Measurements from ENCODE around the gene CDRT4.
A peak's percentile ranks its signal among the peaks of the same experiment; 100 is the strongest.
"Not testable (repeated sequence)": the region's sequence is repeated elsewhere in the genome, so short reads cannot be mapped to it uniquely, and the experiment has no call there.

Gene CDRT4

DNA sequence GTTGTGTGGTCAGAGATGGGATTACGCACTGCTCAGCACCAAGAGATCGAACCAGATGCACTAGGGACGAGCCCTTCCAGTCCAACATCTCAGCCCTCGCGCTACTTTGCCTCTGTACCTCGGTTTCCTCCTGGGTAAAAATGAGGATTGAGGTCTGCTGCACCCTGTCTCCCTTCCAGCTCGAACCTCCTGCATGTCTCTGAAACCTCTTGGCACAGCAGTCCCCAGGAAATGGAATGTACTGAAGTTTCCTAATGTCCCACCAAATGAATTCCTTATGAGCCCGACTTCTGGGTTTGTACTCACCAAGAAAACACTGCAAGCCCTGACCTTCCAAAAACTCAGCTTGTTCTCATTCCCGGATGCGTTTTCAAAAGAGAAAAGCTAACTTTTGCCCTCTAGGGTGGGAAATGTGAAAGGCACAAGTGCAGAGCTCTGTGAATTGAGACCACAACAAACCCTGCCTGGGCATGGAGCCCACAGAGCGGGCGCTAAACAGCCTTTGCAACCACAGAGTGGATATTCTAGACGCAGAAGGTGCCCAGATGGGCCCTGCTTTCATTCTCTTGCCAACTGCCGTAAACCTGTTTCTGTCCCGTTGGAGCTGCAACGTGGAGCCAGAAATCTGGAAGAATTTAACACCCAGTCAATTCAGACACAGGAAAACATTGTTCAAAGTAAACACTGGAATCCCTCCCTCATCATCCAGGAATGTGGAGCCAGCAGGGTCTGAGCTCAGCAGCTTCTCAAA, 10.3 kb downstream of the CDRT4 start:
- no peak for DNase-seq

DNA sequence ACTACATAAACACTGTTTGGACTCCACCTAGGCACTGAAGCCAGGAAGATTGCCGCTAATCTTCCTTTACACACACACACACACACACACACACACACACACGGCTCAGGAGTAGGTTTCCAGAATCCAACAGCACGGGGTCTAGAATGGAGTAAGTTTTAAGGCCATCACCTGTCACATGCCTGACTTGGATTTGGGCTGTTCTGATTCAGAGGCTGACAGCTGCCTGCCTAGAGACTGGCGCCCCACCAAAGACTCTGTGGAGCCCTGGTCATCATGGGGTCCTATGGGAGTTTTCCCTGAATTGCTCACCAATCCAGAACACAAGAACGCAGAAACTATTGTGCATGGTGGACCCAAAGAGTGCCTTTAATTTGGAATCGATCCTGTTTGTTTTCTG, 10.9 kb downstream of the CDRT4 start:
- DNase-seq = no peak

DNA sequence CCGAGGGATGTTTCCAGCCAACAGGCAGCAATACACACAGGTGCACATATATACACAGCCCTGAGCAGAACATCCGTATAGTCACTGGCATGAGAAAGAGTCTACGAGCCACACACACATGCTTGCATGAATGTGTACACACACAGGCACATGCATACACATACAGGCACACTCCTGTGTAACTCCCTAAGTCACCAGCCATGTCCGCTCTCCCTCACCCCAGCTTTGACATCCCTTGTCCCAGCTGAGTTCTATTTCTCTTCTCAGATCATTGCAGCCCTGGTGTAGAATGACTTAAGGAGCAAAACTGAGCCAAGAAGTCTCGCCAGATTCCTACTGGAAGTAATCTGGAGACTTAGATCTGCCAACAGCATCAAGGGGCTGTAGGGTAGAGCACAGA, 13.1 kb downstream of the CDRT4 start:
- no peak for DNase-seq

DNA sequence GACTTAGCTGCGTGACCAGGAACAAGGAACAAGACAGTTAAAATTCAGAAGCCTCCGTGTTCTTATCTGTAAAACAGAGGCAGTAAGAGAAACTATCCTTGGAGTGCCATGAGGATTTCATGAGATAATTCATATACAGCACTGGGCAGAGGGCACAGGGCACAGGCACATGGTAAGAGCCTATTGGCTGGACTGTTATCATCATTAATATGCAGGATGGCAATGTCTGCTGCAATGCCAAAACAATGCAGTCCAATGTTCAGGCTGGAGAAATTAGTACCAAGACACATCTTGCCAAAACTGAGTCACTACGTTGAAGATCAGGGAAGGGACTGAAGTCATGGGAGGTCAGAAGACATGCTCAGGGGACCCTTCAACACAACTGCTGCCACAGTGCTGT, 13.6 kb downstream of the CDRT4 start:
- DNase-seq = no peak

DNA sequence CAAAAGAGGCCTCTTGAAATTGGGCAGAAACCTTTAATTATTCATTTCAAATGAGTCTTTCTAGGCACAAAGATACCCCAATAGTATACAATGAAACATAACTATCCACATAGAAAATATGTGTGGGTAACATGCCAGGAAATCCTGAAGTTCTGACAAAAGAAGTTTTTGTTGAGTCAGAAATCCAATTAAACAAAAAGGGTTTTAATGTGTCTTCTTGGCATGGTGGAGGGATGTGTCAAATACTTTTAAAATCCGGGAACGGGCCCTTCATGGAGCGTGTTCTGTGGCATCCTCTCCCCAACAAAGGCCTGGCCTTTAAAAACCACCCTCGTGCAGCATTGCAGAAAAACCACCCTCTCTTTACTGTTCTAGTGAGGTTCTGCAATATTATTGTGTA, 14.2 kb downstream of the CDRT4 start:
- no peak for DNase-seq

DNA sequence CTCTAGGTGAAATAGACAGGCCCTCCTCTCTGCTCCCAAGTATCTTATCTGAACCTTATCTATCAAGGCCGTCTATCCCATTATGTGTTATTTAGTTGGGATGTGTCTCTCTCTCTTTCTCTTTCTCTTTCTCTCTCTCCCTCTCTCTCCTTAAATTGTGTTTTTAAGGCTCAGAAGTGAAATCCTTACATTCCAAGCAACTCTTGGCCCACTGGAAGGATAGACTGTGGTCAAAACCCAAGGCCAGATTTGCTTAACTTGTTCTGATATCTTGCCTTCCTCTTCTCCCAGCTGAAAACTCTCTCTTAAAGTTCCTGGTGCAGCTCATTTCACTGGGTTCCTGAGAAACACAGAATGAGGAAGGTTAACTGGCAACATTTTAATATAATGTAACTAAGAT, 14.7 kb downstream of the CDRT4 start:
- DNase-seq = no peak

DNA sequence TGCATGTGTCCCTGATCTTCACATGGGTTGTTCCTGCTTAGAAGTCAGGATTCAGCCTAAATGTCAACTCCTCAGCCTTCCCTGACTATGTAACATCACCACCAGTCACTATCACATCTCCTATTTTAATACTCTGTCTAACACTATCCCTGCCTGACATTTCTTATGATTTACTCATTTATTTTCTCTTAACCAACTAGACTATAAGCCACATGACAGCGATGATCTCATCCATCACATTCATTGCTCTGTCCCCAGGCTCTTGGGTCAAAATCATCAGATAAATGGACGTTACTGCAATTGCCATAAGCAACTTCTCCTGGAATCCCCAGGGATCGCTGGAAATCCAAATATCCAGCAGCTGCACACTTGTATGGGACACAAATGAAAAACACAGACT, 15.7 kb downstream of the CDRT4 start:
- no peak for DNase-seq

DNA sequence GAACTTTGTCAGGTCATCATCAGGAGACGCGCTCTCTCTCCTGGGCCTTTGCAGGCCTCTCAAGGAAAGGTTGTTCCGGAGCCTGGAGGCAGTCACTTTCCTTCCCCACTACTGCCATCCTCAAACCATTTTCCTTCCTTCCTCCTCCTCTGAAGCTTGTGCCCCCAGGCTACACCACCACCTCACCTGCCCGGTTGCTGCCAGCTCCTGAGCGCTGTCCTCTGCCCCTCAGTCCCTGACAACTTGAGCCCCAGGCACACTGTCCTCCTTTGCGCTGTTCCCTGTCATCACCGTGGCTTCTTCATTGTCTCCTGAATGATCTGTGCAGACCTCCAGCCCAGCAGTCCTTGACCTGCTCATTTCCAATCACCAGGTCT, 18.9 kb downstream of the CDRT4 start:
- no peak for DNase-seq

DNA sequence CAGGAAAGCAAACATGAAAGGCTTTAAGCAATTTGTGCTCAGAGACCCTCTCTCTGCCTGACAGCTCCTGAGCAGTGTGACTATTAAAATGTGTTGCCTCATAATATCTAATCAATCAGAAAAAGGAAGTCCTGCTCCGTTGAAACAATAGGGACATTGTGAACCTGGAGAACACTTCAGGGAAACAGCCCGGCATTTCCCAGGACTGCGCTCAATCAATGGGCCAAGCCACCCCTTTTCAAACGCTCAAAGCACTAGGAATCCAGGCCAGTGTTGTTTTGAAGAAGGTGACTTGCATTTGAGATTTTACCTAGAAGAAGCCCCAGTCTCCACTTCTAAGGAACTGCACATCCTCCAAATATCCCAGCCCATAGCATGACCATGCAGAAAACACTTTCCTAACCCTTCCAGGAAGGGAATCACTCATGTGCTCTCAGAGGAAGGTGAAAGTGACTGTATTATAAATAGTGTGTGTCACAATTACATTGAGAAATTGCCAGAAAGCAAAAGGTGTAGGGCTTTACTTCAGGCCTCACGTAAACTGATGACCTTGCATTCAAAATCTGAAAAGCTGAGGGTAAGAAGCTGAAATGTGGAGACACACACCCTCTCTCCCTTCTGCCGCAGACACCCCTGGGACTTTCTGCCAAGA, 19.4 kb downstream of the CDRT4 start:
- DNase-seq = no peak

DNA sequence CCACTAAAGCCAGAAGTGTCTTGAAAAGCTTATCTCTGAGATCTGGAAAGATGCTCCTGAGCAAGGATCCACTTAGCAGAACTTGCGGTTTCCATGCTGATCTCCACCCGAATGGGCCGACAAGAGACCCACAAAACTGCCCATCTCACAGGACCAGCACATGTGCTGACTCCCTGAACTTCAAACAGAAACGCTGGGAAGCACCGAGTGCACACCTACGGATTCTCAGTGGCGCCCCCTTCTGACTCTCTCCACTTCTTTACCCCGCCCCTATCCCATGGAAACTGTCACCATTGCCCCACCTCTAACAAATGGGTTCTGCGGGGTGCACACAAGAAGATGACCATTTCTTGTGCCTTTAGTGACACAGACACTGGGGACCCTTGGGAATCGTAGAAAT, 21.4 kb downstream of the CDRT4 start:
- no peak for DNase-seq

DNA sequence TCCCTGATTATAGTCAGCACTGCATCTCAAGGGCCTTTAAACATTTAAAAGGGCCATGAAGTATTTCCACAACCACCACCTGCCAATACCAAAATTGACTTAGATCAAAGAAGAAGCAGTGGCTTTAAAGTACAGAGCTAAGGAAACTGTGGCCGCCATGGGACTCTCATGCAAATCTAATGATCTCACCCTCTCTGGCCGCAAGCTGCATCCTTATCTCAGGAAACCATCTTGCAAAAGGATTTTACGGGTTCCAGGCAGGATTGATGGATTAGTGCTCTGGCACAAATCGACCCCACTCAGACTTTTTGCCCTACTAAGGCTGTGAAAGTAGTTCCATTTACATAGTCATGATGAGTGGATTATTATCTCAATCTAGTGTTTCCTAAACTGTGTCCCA, 22.6 kb downstream of the CDRT4 start:
- no peak for DNase-seq

DNA sequence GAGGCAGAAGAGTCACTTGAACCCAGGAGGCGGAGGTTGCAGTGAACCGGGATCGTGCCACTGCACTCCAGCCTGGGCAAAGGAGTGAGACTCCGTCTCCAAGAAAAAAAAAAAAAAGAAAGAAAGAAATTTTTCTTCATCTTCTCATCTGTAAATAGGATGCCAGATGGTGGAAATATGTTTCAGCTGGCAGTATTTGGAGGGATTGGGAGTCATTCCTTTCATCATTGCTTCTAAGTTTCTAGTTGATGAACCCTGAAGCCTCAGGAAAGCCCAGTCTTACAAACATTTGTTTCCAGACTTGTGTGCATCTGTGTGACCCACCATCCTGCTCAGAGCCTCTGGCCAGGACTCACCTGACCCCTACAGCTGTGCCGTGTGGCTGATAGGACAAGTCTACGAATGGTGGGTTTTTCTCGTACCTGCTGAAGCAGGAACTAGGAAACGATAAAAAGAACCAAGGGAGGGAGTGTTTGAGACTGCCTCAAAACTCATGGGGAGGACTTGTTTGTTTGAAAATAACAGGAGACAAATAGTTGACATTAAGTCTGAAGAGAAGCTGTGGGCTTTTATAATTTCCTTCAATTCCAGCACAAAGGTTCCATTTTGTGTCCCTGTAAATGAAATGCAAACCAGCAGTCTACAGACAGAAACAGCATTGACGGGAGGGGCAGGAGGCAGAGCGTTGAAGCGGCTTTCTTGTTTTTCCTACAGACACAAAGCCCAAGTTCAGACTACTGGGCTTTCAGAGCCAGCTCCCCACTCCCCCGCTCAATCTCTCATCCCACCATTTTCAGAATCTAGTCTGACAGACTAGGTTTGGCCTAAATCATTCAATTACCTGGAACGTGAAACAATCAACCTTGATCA, 24.9 kb downstream of the CDRT4 start:
- no peak for DNase-seq

DNA sequence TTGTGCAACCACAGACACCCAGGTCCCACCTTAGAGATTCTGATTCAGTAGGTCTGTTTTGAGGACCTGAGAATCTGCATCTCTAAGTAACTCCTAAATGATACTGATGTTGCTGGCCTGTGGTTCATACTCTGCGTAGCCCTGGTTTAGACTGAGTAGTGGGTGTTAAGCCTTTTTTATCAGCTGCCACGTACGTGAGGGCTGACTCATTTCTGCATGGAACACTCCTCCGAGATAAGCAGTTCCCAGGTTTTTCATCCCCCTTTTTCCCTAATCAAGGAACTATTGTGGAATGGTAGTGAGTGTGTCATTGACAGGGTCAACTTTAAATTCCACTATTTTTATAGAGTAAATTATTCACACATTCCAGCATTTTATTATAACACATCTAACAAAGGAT, 26.1 kb downstream of the CDRT4 start:
- no peak for DNase-seq

DNA sequence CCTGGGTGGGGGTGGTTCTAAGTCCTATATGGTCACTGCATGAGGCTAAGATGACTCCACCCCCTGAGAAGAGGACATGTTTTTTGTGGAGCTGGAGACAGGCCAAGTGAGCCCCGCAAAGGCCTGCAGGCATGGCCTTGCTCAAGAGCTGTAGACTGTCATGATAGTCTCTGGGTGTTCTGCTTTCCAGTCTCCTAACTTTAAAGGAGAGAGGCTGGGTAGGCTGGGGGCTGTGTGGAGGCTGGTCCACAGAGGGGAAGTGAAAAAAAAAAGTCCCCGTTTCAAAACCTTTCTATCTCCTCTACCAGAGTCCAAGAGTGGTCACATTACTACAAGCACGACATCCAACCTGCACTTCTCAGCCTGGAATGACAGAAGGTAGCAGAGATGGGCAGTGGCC, 27.1 kb downstream of the CDRT4 start:
- no peak for DNase-seq

DNA sequence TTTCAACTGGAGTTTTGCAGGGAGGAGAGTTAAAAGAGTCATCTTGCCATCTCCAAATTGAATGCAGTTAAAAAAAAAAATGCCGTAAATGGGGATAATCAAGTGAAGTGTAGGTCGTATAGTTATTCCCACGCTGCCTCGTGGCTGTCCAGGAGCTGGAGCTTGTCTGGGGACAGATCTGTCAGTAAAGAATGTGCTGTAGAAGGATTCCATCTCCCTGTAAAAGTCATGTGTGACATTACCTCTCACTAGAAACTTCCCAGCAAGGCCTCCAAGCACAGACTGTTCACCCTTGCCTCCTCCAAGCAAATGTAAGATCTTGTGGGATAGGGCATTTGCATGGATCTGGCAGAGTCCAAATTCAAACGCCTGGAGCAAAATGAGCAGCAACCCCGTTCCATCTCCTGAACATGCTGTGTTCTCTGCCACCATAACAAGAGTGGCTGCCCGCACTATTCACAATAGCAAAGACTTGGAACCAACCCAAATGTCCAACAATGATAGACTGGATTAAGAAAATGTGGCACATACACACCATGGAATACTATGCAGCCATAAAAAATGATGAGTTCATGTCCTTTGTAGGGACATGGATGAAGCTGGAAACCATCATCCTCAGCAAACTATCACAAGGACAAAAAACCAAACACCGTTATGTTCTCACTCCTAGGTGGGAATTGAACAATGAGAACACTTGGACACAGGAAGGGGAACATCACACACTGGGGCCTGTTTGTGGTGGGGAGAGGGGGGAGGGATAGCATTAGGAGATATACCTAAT, 28.0 kb downstream of the CDRT4 start:
- not testable (repeated sequence) for DNase-seq

DNA sequence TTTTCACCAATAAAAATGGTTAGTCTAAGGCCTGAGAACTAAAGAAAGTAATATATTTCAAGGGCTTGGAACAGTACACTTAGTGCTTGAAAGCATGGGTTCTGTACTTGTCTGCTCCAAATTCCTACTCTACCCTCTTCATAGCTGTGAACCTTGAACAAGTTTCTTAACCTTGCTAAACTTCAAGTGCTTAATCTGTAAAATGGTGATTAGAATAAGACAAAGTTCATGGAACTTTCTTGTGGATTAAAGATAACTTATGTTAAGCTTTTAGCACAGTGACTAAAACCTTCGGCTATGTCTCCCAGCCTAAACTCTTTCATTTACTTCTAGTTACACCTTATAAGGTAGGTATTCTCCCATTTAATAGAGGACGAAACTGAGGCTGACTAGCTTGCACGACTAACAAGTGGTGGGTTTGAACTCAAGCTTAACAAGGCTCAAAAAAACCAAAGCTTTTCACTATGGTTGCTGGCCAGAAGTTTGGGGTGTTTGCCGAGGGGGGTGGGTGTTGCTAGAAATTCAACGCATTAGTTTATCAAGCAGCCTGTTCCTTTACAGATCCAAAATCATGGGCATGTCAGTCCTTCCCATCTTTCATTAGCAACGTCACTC, 28.8 kb downstream of the CDRT4 start:
- no peak for DNase-seq

DNA sequence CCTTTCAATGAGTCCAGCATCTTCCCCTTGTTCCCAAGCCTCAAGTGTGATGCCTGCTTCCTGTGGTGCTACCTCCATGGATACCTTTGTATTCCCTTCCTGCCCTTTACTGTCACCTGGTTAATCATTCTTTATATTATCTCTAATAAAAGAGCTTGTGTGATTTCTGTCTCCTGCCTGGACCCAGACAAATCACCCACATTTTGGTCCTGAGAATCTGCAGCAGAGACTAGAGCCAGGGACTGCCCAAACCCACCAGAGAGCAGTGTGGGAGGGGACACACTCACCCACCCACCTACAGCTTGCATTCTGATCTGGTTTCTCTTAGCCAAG, 30.2 kb downstream of the CDRT4 start:
- DNase-seq = no peak

DNA sequence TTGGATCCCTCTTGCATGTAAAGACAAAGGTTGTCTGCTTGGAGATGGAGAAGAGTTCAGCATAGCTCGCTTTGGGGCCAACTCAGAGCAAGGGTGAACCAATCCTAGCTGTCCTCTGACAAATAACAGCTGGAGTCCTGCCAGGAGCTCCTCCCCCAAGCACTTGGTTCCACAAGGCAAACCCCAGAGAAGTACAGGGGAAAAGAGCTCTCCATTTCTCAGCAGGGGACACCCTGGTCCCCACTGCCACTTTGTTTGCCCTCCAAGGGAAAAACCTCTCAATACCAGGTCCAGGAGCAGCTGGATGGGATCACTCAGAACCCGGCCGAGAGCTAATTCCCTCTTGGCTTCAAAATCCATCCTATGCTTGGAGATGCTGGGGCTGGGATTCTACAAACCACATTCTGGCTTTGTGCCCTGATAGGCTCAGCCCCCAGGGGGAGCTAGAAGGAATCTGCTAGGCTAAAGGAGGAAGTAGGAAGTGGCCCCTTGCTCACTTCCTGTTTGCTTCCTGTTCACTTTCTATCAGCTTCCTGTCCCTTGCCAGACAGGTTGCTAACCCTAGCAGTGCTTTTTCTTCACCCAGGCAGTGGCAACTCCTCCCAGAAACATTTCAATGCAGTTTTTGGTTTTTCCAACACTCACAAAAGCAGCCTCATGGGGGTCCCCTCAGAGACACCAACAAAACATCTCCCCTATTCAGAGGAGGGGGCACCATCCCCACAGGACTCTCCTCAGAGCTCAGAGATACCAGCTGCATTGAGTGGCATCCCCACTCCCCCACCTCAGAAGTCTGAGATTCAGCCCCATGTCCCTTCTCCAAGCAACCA, 30.7 kb downstream of the CDRT4 start:
- peak; percentile 48 for DNase-seq

DNA sequence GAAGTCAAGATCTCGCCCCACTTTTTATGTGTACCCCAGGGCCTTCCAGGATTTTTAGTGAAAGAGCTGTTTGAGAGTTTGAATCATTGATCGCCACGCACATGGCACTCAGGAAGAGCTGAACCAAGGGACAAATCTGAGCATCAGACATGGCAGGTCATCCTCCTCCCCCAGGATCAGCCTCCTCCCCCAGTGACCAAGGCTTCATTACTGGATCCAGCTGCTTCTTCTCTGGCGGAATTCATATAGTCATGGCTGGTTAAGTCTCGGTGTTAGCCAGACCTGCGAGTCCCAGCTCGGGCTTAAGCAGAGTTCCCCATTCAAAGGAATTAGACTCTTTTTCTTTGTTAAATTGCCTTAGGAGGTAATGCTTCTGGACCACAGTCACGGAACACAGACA, 32.5 kb downstream of the CDRT4 start:
- no peak for DNase-seq

DNA sequence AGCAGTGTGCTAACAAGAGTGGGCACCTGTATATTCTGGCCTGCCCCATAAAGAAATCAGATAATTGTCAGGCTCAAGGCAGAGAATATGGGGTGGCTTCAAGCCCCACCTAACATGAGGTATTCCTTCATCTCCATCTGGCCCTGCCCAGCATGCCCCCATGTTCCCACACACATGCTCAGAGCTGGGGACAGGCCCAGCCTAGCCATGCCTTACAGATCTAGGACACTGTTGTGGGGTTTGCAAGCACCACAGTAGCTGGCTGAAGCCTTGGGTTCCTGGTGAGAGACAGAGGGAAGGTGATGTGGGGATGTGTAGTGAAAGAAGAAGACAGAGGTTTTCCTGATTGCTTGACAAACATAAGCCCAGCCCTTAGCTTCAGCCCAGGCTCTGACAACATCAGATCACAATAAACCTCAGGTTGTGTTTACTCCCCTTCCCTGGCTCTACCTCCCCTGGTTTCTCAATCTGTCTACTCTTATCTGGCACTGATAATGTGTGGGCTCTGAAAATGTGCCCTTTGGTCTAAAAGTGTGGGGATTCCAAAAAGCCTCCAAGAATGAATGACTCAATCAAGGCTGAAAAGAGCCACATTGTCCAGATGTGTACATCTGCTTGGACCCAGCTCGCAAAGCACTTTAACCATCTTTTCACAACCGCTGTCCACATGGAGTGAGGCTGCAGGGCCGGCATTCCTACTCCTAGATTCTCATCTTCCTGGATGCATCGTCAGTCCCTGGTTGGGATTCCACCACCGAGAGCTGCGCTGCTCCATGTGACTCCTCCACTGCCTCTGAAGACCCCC, 34.4 kb downstream of the CDRT4 start:
- no peak for DNase-seq

DNA sequence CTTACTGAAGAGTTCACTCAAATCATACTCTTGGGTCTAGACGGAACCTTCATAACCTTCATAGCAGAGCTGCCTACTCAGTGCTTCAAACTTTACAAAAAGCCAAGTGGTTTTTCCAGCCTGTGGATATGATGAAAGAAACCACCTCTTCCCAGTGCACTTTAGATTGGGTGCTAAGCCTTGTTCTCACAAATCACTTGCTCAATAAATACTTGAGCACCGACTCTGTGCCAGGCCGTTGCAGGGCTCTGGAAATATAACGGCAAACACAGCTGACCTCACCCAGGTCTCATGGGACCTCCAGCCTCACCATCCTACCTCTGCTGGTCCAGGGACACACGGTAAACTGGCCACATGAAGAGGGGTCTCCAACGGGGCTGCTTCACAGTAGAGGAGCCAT, 35.7 kb downstream of the CDRT4 start:
- DNase-seq = no peak

Measured in CD4-positive, alpha-beta T cell treated with Interferon gamma for 1 hour (primary cell).